Mesenchymal stem cell (in vitro differentiated cells and primary cell): Measurements from ENCODE around the gene SELENOH.

ENCODE experiments used
- DNase-seq: peaks from one replicate; pipeline ENCODE4 v3.0.0-alpha.2; 2013
- H2AFZ ChIP-seq: one replicate; pipeline ENCODE4 v1.6.1; 2013; ENCODE audit warnings: low read depth, mild to moderate bottlenecking, control low read depth, inconsistent platforms, low read length, moderate library complexity
- H2AK5ac ChIP-seq: 2 replicates; pipeline ENCODE4 v1.6.1; 2013; ENCODE audit warnings: low read length, moderate library complexity, mild to moderate bottlenecking, inconsistent platforms; ENCODE audit not compliant: severe bottlenecking
- H2BK120ac ChIP-seq: one replicate; pipeline ENCODE4 v1.6.1; 2013; ENCODE audit warnings: low read depth, mild to moderate bottlenecking, inconsistent platforms, low read length, moderate library complexity
- H2BK12ac ChIP-seq, 2 experiments: one replicate each; pipeline ENCODE4 v1.6.1; 2013; ENCODE audit warnings: inconsistent platforms in 2 of 2, low read length in 2 of 2, mild to moderate bottlenecking in 2 of 2, moderate library complexity in 2 of 2, control low read depth in 1 of 2
- H2BK15ac ChIP-seq: one replicate; pipeline ENCODE4 v1.6.1; 2013; ENCODE audit warnings: mild to moderate bottlenecking, low read depth, inconsistent platforms; ENCODE audit not compliant: poor library complexity, severe bottlenecking
- H2BK5ac ChIP-seq: 2 replicates; pipeline ENCODE4 v1.6.1; 2013; ENCODE audit warnings: low read depth, mild to moderate bottlenecking, low read length, control low read depth, inconsistent platforms; ENCODE audit not compliant: poor library complexity, severe bottlenecking
- H3K14ac ChIP-seq, 2 experiments: one replicate each; pipeline ENCODE4 v1.6.1; 2013; ENCODE audit warnings: inconsistent platforms in 2 of 2, low read length in 2 of 2, control low read depth in 1 of 2, mild to moderate bottlenecking in 1 of 2, moderate library complexity in 1 of 2
- H3K18ac ChIP-seq, 2 experiments: one replicate each; pipeline ENCODE4 v1.6.1; 2013; ENCODE audit warnings: inconsistent platforms in 2 of 2, low read length in 2 of 2, control low read depth in 1 of 2, low read depth in 1 of 2, mild to moderate bottlenecking in 1 of 2
- H3K23ac ChIP-seq, 2 experiments: one replicate each; pipeline ENCODE4 v1.6.1; 2013; ENCODE audit warnings: inconsistent platforms in 2 of 2, low read length in 2 of 2, mild to moderate bottlenecking in 2 of 2, moderate library complexity in 2 of 2, control low read depth in 1 of 2
- H3K27ac ChIP-seq: 2 replicates; pipeline ENCODE4 v1.5.1; 2013; ENCODE audit warnings: mild to moderate bottlenecking, moderate library complexity, low read length, control low read depth, inconsistent platforms; ENCODE audit not compliant: poor library complexity, severe bottlenecking
- H3K27me3 ChIP-seq, 2 experiments: 2 replicates each; pipeline versions ENCODE4 v1.6.1 to v1.7.0; 2013; ENCODE audit warnings: low read length in 2 of 2, mild to moderate bottlenecking in 2 of 2, moderate library complexity in 2 of 2, control low read depth in 1 of 2, inconsistent platforms in 1 of 2; ENCODE audit not compliant: control insufficient read depth in 1 of 2, insufficient read depth in 1 of 2
- H3K36me3 ChIP-seq, 2 experiments: 2 replicates each; pipeline versions ENCODE4 v1.6.1 to v1.7.0; 2013; ENCODE audit warnings: low read length in 2 of 2, control low read depth in 1 of 2, inconsistent platforms in 1 of 2, low read depth in 1 of 2, mild to moderate bottlenecking in 1 of 2; ENCODE audit not compliant: insufficient read depth in 2 of 2, control insufficient read depth in 1 of 2
- H3K4ac ChIP-seq, 2 experiments: one replicate each; pipeline ENCODE4 v1.6.1; 2013; ENCODE audit warnings: inconsistent platforms in 2 of 2, low read length in 2 of 2, mild to moderate bottlenecking in 2 of 2, moderate library complexity in 2 of 2, control low read depth in 1 of 2, low read depth in 1 of 2
- H3K4me1 ChIP-seq: 2 replicates; pipeline ENCODE4 v1.6.1; 2013; ENCODE audit warnings: low read depth, low read length, control low read depth; ENCODE audit not compliant: control insufficient read depth, insufficient read depth
- H3K4me2 ChIP-seq: 2 replicates; pipeline ENCODE4 v1.6.1; 2013; ENCODE audit warnings: low read length, mild to moderate bottlenecking, inconsistent platforms; ENCODE audit not compliant: poor library complexity, severe bottlenecking
- H3K4me3 ChIP-seq, 2 experiments: 2 replicates each; pipeline versions ENCODE4 v1.5.1 to v1.7.0; 2013; ENCODE audit warnings: low read length in 2 of 2, mild to moderate bottlenecking in 2 of 2, control low read depth in 1 of 2, low read depth in 1 of 2; ENCODE audit not compliant: insufficient read depth in 1 of 2
- H3K79me1 ChIP-seq: replicated peaks from 2 replicates; pipeline ENCODE4 v1.6.1; 2013; ENCODE audit warnings: mild to moderate bottlenecking, control low read depth, low read length, inconsistent platforms; ENCODE audit not compliant: poor library complexity, severe bottlenecking
- H3K9ac ChIP-seq: 2 replicates; pipeline ENCODE4 v1.7.0; 2013; ENCODE audit warnings: mild to moderate bottlenecking, low read length, moderate library complexity
- H3K9me3 ChIP-seq: 2 replicates; pipeline ENCODE4 v1.7.0; 2013; ENCODE audit warnings: mild to moderate bottlenecking, low read length; ENCODE audit not compliant: control insufficient read depth
- H4K8ac ChIP-seq: one replicate; pipeline ENCODE4 v1.6.1; 2013; ENCODE audit warnings: inconsistent platforms, mild to moderate bottlenecking, low read length, moderate library complexity
- H4K91ac ChIP-seq: one replicate; pipeline ENCODE4 v1.6.1; 2013; ENCODE audit warnings: mild to moderate bottlenecking, low read length, inconsistent platforms
- WGBS: methylation state at CpG from one replicate; pipeline ENCODE4 v1.1.7; 2013; ENCODE audit warnings: mixed read lengths; 5-methylcytosine and 5-hydroxymethylcytosine counted together

SELENOH gene

DNA sequence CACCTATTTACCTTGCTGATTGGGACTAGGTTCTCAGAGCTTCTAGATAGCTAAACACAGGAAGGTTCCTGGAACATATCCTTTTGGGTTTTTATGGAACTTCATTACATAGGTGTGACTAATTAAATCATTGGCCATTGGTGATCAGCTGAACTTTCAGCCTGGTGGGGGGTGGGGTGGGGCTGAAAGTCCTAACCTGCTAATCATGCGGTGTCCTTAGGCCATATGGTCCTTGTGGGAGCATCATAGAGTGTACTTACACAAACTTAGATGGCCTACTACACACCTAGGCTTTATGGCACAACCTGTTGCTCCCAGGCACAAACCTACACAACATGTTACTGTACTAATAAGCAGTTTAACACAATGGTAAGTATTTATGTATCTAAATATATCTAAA, 8.6 kb upstream of the SELENOH start:
- Histone ChIP-seq H3K4me1 (no peaks in the 10 kb centered on the region), H2BK120ac (no peak overlapping the region), H2AFZ (no peak overlapping the region), H3K18ac (no peak overlapping the region), H2BK5ac (no peak overlapping the region), H4K8ac (no peak overlapping the region), H3K4me3 (no peak overlapping the region), H3K9me3 (no peaks in the 10 kb centered on the region), H3K27ac (no peak overlapping the region), H2AK5ac (no peak overlapping the region), H2BK15ac (no peak overlapping the region), H3K36me3 (peaks cover 0 to 9% of the 10 kb centered on the region in 2 experiments), H3K23ac (no peak overlapping the region), H3K9ac (no peak overlapping the region), H3K27me3 (no peaks in the 10 kb centered on the region), H3K14ac (no peak overlapping the region), H3K4ac (no peak overlapping the region), H2BK12ac (no peak overlapping the region), H3K79me1 (peaks cover 21% of the 10 kb centered on the region), H3K4me2 (no peak overlapping the region), H4K91ac (no peak overlapping the region)
- DNase-seq: no peak
- WGBS: no CpG with 5 or more reads among the region's 1 CpG

DNA sequence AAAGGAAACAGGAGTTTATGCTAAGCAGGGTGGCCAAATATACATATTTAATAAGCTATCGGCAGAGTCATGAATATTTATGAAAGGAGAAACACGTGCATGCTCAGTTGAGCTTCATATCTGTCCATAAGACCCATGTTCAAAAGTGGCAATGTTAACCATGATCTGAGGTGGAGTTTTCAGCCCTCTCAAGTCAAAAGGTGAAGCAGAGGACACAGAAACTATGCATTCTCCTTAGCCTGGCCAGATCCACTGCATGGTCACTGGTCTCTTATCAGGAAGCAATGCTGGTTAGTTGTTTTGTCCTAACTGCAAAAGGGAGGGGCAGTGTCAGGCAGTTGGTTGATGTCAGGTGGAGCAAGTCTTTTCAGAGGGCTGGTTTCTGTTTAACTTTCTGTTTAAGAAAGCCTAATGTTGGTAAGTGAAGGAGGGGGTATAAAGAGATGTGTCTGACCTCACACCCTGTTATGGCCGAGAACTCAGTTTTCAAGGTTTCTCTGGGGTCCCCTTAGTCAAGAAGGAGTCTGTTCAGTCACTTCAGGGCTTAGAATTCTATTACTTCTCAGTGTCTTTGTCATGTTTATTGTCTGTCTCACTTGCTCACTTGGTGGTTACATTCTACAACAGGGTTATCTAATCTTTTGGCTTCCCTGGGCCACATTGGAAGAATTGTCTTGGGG, 5.5 kb upstream of the SELENOH start:
- no peak overlapping the region for H2AFZ ChIP-seq
- H3K23ac ChIP-seq: no peak overlapping the region
- H3K27me3 ChIP-seq: no peaks in the 10 kb centered on the region
- H2AK5ac ChIP-seq: no peak overlapping the region
- H2BK15ac ChIP-seq: no peak overlapping the region
- H2BK120ac ChIP-seq: no peak overlapping the region
- no peak overlapping the region for H3K27ac ChIP-seq
- DNase-seq: no peak
- no peak overlapping the region for H3K4ac ChIP-seq
- no peak overlapping the region for H3K4me2 ChIP-seq
- peaks cover 22% of the 10 kb centered on the region for H3K79me1 ChIP-seq
- H4K91ac ChIP-seq: no peak overlapping the region
- no peak overlapping the region for H4K8ac ChIP-seq
- no peaks in the 10 kb centered on the region for H3K4me1 ChIP-seq
- WGBS: 85% methylated on average over 3 of the region's 3 CpGs
- H3K36me3 ChIP-seq: peaks cover 10 to 36% of the 10 kb centered on the region in 2 experiments
- no peaks in the 10 kb centered on the region for H3K9me3 ChIP-seq
- no peak overlapping the region for H3K18ac ChIP-seq
- no peak overlapping the region for H3K4me3 ChIP-seq
- H2BK12ac ChIP-seq: no peak overlapping the region
- H2BK5ac ChIP-seq: no peak overlapping the region
- H3K9ac ChIP-seq: no peak overlapping the region
- H3K14ac ChIP-seq: no peak overlapping the region

DNA sequence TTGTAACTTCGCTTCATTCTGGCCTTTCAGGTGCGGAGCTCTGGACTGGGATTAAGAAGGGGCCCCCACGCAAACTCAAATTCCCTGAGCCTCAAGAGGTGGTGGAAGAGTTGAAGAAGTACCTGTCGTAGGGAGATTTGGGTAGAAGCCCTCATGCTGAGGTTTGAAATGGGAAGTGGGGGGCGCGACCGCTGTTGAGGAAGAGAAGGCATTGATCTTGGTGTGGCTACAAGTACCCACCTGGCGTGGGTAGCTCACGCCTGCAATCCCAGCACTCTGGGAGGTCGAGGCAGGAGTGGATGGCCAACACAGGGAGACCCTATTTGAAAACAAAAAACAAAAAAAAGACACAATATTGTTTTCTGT, 779 bp downstream of the SELENOH start:
- peak overlapping the region; percentile 81 for H3K4me2 ChIP-seq
- H4K91ac ChIP-seq: no peak overlapping the region
- H2BK12ac ChIP-seq: peak overlapping the region in 1 of 2 experiments; percentile 7
- DNase-seq: no peak
- WGBS: 4% methylated on average over 9 of the region's 10 CpGs
- H3K4me1 ChIP-seq: no peaks in the 10 kb centered on the region
- H4K8ac ChIP-seq: no peak overlapping the region
- peak overlapping the region; percentile 95 to 99 for H3K4me3 ChIP-seq
- H3K27ac ChIP-seq: peak overlapping the region; percentile 87
- H2BK120ac ChIP-seq: no peak overlapping the region
- no peak overlapping the region for H3K23ac ChIP-seq
- no peak overlapping the region for H2AK5ac ChIP-seq
- peak overlapping the region; percentile 99 for H3K9ac ChIP-seq
- H3K36me3 ChIP-seq: peaks cover 36 to 78% of the 10 kb centered on the region in 2 experiments
- no peak overlapping the region for H2BK5ac ChIP-seq
- no peaks in the 10 kb centered on the region for H3K27me3 ChIP-seq
- H3K18ac ChIP-seq: peak overlapping the region; percentile 52 to 90
- peak overlapping the region; percentile 76 to 95 for H3K4ac ChIP-seq
- no peak overlapping the region for H2AFZ ChIP-seq
- H2BK15ac ChIP-seq: no peak overlapping the region
- peaks cover 35% of the 10 kb centered on the region for H3K79me1 ChIP-seq
- H3K9me3 ChIP-seq: no peaks in the 10 kb centered on the region
- H3K14ac ChIP-seq: peak overlapping the region in 1 of 2 experiments; percentile 57

DNA sequence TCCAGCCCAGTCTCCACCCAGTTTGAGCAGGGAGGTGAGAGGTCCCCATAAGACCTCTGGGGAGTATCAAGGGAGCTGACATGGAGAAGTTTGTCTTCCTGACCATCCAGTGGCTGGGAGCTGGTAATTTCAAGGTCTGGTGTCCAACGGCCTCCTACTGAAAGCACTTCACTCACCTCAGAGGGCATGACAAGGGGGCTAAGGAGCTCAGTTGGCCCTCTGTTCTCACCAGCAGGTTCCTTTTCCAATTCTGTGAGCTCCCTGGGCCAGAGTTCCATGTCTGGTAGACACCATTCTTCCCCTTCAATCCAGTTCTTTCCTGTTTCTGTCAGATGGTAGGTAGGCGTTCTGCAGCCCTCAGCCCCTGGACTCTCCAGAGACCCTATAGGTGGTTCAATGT, 3.1 kb downstream of the SELENOH start:
- no peak overlapping the region for H3K18ac ChIP-seq
- WGBS: 84% methylated on average over 2 of the region's 2 CpGs
- no peak overlapping the region for H2BK15ac ChIP-seq
- no peaks in the 10 kb centered on the region for H3K9me3 ChIP-seq
- H3K36me3 ChIP-seq: peaks cover 28 to 76% of the 10 kb centered on the region in 2 experiments
- no peaks in the 10 kb centered on the region for H3K27me3 ChIP-seq
- H3K4ac ChIP-seq: no peak overlapping the region
- no peak overlapping the region for H3K4me3 ChIP-seq
- no peak overlapping the region for H2BK120ac ChIP-seq
- no peak overlapping the region for H3K9ac ChIP-seq
- H3K4me2 ChIP-seq: no peak overlapping the region
- no peak overlapping the region for H2BK5ac ChIP-seq
- no peak overlapping the region for H2AK5ac ChIP-seq
- H3K4me1 ChIP-seq: no peaks in the 10 kb centered on the region
- no peak overlapping the region for H4K91ac ChIP-seq
- no peak overlapping the region for H3K27ac ChIP-seq
- no peak overlapping the region for H2BK12ac ChIP-seq
- no peak overlapping the region for H4K8ac ChIP-seq
- H3K79me1 ChIP-seq: peaks cover 29% of the 10 kb centered on the region
- H3K23ac ChIP-seq: peak overlapping the region in 1 of 2 experiments; percentile 40
- H3K14ac ChIP-seq: no peak overlapping the region
- no peak overlapping the region for H2AFZ ChIP-seq
- DNase-seq: no peak
